ENCODE measurements around the gene RNF207.

RNF207 gene

GRCh38 chr1:6237093-6237492 lies 31.2 kb downstream of the RNF207 start:
- DNase-seq, result no peak

- no peak for DNase-seq
These were observed 33.4 kb downstream of the RNF207 start for GRCh38 chr1:6239213-6239752.

- no peak for DNase-seq
These were observed 34.2 kb downstream of the RNF207 start for GRCh38 chr1:6239950-6240768.

- no peak for DNase-seq
These were observed 35.4 kb downstream of the RNF207 start for GRCh38 chr1:6241107-6241886.

GRCh38 chr1:6241887-6242740 lies 36.2 kb downstream of the RNF207 start:
- DNase-seq, result peak; percentile 57

GRCh38 chr1:6243053-6243834 lies 37.3 kb downstream of the RNF207 start:
- no peak for DNase-seq

GRCh38 chr1:6243993-6244392 lies 38.1 kb downstream of the RNF207 start, which contains the start of gene HES3:
Gene HES3 (plus strand): TSS chr1:6244179. CDS start chr1:6244366, 187 bp downstream.
- DNase-seq, result no peak

- DNase-seq, result peak; percentile 33
These were observed 38.6 kb downstream of the RNF207 start for GRCh38 chr1:6244401-6245049.

GRCh38 chr1:6245086-6245868 lies 39.4 kb downstream of the RNF207 start:
- DNase-seq, result peak; percentile 85

- peak; percentile 65 for DNase-seq
These were observed 40.1 kb downstream of the RNF207 start for GRCh38 chr1:6245869-6246496.

GRCh38 chr1:6246497-6247467 lies 40.9 kb downstream of the RNF207 start:
- peak; percentile 89 for DNase-seq

GRCh38 chr1:6247651-6248050 lies 41.7 kb downstream of the RNF207 start:
- DNase-seq, result peak; percentile 41

GRCh38 chr1:6248161-6248776 lies 42.4 kb downstream of the RNF207 start:
- DNase-seq, result peak; percentile 36

- DNase-seq, result peak; percentile 58
These were observed 43.2 kb downstream of the RNF207 start for GRCh38 chr1:6248932-6249738.

GRCh38 chr1:6249739-6250689 lies 44.1 kb downstream of the RNF207 start:
- peak; percentile 45 for DNase-seq

GRCh38 chr1:6251233-6251632 lies 45.3 kb downstream of the RNF207 start:
- DNase-seq, result no peak

Measured in left hindlimb (tissue), 1 donor.